GM12878 (cell line): Measurements from ENCODE around the gene PPP2R3B. TPM values are rescaled to one million over a fixed set of nuclear protein-coding genes. Genes with fewer than 3 reads are reported as not detected.

Experiments used
- ATAC-seq: fragments of 200-7000 bp; cut with Tn5 transposase; 3 replicates; pipeline ENCODE4 v1.9.1; 2020; ENCODE audit warnings: mild to moderate bottlenecking, moderate library complexity
- BruUV-seq: library from RNA; stranded (reverse); fragments of 400-500 nt; replicated peaks from 2 replicates; lab custom pipeline; 2021; lab: Mats Ljungman, UMichigan
- CTCF ChIA-PET: fragments of 300-600 bp; sonication (Branson Sonifier 250); formaldehyde crosslinking; extraction: SDS; loops from one replicate; lab custom pipeline; 2021; ENCODE audit warnings: inconsistent platforms; lab: Yijun Ruan, JAX
- POLR2A ChIA-PET: fragments of 350-600 bp; formaldehyde crosslinking; extraction: SDS; loops from one replicate; lab custom pipeline; 2021; ENCODE audit warnings: inconsistent platforms; lab: Charles Lee
- RAD21 ChIA-PET: fragments of 300-600 bp; sonication (Branson Sonifier 250); formaldehyde crosslinking; loops from one replicate; lab custom pipeline; 2023; ENCODE audit warnings: antibody characterized with exemption; ENCODE audit not compliant: unreplicated experiment; lab: Charles Lee
- SMC1A ChIA-PET: fragments of 300-600 bp; sonication (Branson Sonifier 250); formaldehyde crosslinking; loops from one replicate; lab custom pipeline; 2023; ENCODE audit not compliant: unreplicated experiment, uncharacterized antibody; lab: Charles Lee
- DNase-seq: peaks from one replicate; pipeline ENCODE4 v3.0.0-alpha.2; 2011; ENCODE audit warnings: low read depth, low spot score
- FAIRE-seq: peaks from 3 replicates; lab custom pipeline; 2011; peaks lifted over from hg19 to GRCh38; lab: Jason Lieb, UNC
- H2AFZ ChIP-seq: 2 replicates; pipeline ENCODE4 v1.6.0; 2011; ENCODE audit warnings: low read depth, low read length, control low read depth; ENCODE audit not compliant: control insufficient read depth
- H3K27ac ChIP-seq: 2 replicates; pipeline ENCODE4 v1.5.1; 2011; ENCODE audit warnings: control low read depth; ENCODE audit not compliant: control insufficient read depth, insufficient read depth
- H3K27me3 ChIP-seq, 2 experiments: replicated peaks in 1 of 2; 2 replicates each; pipeline versions ENCODE4 v1.6.0 to v1.6.1; 2011; ENCODE audit warnings: low read length in 1 of 2; ENCODE audit not compliant: control insufficient read depth in 2 of 2, insufficient read depth in 2 of 2
- H3K36me3 ChIP-seq, 2 experiments: 2 replicates each; pipeline ENCODE4 v1.5.1; 2011; ENCODE audit warnings: low read length in 1 of 2; ENCODE audit not compliant: control insufficient read depth in 2 of 2, insufficient read depth in 2 of 2
- H3K4me1 ChIP-seq: 2 replicates; pipeline ENCODE4 v1.6.1; 2011; ENCODE audit warnings: mild to moderate bottlenecking, low read length, moderate library complexity, mixed read lengths; ENCODE audit not compliant: control insufficient read depth, insufficient read depth
- H3K4me2 ChIP-seq: 2 replicates; pipeline ENCODE4 v1.6.0; 2011; ENCODE audit warnings: control low read depth; ENCODE audit not compliant: control insufficient read depth, insufficient read depth
- H3K4me3 ChIP-seq: fragments of 200-600 bp; sonication (generic); 2 replicates; pipeline ENCODE4 v1.5.1; 2016
- H3K79me2 ChIP-seq: 2 replicates; pipeline ENCODE4 v1.6.0; 2011; ENCODE audit warnings: low read length; ENCODE audit not compliant: control insufficient read depth, insufficient read depth
- H3K9ac ChIP-seq: 2 replicates; pipeline ENCODE4 v1.8.0; 2011; ENCODE audit warnings: low read length, control low read depth, mixed read lengths; ENCODE audit not compliant: control insufficient read depth, insufficient read depth
- H3K9me3 ChIP-seq: replicated peaks from 3 replicates; pipeline ENCODE4 v1.5.1; 2011; ENCODE audit warnings: mild to moderate bottlenecking, low read length; ENCODE audit not compliant: control insufficient read depth, insufficient read depth
- H4K20me1 ChIP-seq: 2 replicates; pipeline ENCODE4 v1.6.0; 2011; ENCODE audit not compliant: control insufficient read depth, insufficient read depth
- CTCF ChIP-seq, 3 experiments: IDR thresholded peaks in 2 of 3; conservative IDR thresholded peaks in 1 of 3; 2 replicates each; pipeline ENCODE4 v1.5.1; 2011; ENCODE audit warnings: low read depth in 3 of 3, low read length in 3 of 3, mild to moderate bottlenecking in 3 of 3, control low read depth in 2 of 3, moderate library complexity in 2 of 3, inconsistent platforms in 1 of 3, mixed read lengths in 1 of 3; ENCODE audit not compliant: control insufficient read depth in 2 of 3, insufficient read depth in 1 of 3; ENCODE audit errors: extremely low read depth in 1 of 3
- MEF2A ChIP-seq: IDR thresholded peaks from 2 replicates; pipeline ENCODE4 v1.6.1; 2011; ENCODE audit warnings: low read depth, mild to moderate bottlenecking, low read length, moderate library complexity; ENCODE audit not compliant: insufficient read depth
- POLR2AphosphoS5 ChIP-seq: IDR thresholded peaks from 2 replicates; pipeline ENCODE4 v1.6.1; 2011; ENCODE audit warnings: mild to moderate bottlenecking, low read length, inconsistent platforms
- TCF7 ChIP-seq: IDR thresholded peaks from 2 replicates; pipeline ENCODE4 v1.6.1; 2014; ENCODE audit warnings: antibody characterized with exemption, borderline replicate concordance
- ZSCAN29 ChIP-seq: fragments of 450-650 bp; IDR thresholded peaks from 2 replicates; pipeline ENCODE4 v1.6.1; 2017; ENCODE audit warnings: mild to moderate bottlenecking, moderate library complexity
- WGBS: methylation state at CpG from one replicate; pipeline ENCODE4 v1.1.6; 2016; ENCODE audit warnings: low lambda C conversion rate; ENCODE audit not compliant: insufficient replicate concordance, insufficient coverage; ENCODE audit errors: missing lambda C conversion rate; 5-methylcytosine and 5-hydroxymethylcytosine counted together
- in situ Hi-C: fragments of 300-500 bp; cut with MboI; formaldehyde crosslinking; loops from 9 replicates; pipeline ENCODE4 v1.14.3; 2018; ENCODE audit warnings: mixed read lengths
- intact Hi-C: fragments of 100-400 bp; cut with micrococcal nuclease; formaldehyde crosslinking; loops from one replicate; pipeline ENCODE4 v1.14.2; 2022; ENCODE audit not compliant: unreplicated experiment
- polyA plus RNA-seq, 11 experiments: library from polyadenylated mRNA; depleted of rRNA in 4 of 11; unstranded in 6 of 11; stranded (reverse) in 5 of 11; fragments of >200 nt; fragmentation: Nextera tagmentation in 4 of 11; fragmentation: Illumina TruSeq in 1 of 11; extraction: Ambion mirVana in 4 of 11; extraction: Trizol in 1 of 11; gene quantifications; 1 replicate in 1 of 11; 2 replicates in 10 of 11; pipeline versions ENCODE4 v1.2.1 to v1.2.3, GENCODE V29; 2011 to 2016; ENCODE audit warnings: inconsistent platforms in 2 of 11, missing spikeins in 2 of 11, low read depth in 1 of 11
- total RNA-seq, 4 experiments: library from RNA; depleted of rRNA in 3 of 4; stranded (reverse); fragments of >200 nt in 3 of 4; fragmentation: Illumina TruSeq in 1 of 4; extraction: Trizol in 1 of 4; gene quantifications; 2 replicates each; pipeline versions ENCODE4 v1.2.1 to v1.2.3, GENCODE V29; 2013 to 2021
- TF ChIP-seq, protein P1 (sequence below): IDR thresholded peaks from 2 replicates; pipeline ENCODE4 v1.6.1; 2012; ENCODE audit warnings: low read length, inconsistent platforms

Gene PPP2R3B
- total and polyA plus RNA-seq, 10 of the 15 experiments (the other 5 are each of a cell fraction or from before 2014, with no cell fraction given): 0.11 to 34.3 (median 9.7) TPM; not detected in 1

DNA sequence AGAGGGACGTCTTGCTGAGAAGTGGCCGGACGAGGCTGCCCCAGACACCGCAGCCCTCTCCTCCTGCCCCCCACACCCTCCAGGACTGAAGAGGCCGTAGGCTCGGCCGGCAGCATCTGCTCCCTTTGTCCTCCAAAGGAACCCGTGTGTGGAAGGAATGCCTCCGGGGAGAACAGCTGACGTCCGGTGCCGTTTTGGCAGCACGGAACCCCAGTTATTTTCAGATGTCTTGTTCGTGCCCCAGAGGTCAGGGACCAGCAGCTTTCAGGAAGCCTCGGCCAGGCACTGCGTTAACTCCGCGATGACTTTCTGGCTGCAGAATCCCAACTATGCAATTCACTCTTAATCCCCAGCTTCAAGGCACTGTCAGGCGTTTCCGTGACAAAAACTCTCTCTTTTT, 10.9 kb upstream of the PPP2R3B start:
- ChIA-PET CTCF (no interaction called here), POLR2A (no interaction called here), SMC1A (no interaction called here), RAD21 (no interaction called here)
- Histone ChIP-seq H3K27ac (no peak overlapping the region), H4K20me1 (no peaks in the 10 kb centered on the region), H3K4me3 (no peak overlapping the region), H2AFZ (no peak overlapping the region), H3K4me1 (no peaks in the 10 kb centered on the region), H3K27me3 (no peaks in the 10 kb centered on the region), H3K79me2 (no peaks in the 10 kb centered on the region), H3K4me2 (no peak overlapping the region), H3K9me3 (no peaks in the 10 kb centered on the region; the same call in 2 of the 3 replicates), H3K9ac (no peak overlapping the region), H3K36me3 (no peaks in the 10 kb centered on the region)
- intact Hi-C loops (no loop called here), in situ Hi-C loops (no loop called here)
- DNase-seq (no peak), FAIRE-seq (no peak), ATAC-seq (no peak)
- no TSS peak for BruUV-seq
- TF ChIP-seq ZSCAN29 (no peak), MEF2A (no peak), CTCF (IDR thresholded peaks at IDR 0.05 in 2 of 3, conservative IDR thresholded peaks at IDR 0.05 in 1 of 3; ENCODE audit: control insufficient read depth in 2 of 3, extremely low read depth in 1 of 3, insufficient read depth in 1 of 3, low read depth in 3 of 3, low read length in 3 of 3) (no peak), POLR2AphosphoS5 (no peak), TCF7 (no peak)
- TF ChIP-seq, protein P1, sequence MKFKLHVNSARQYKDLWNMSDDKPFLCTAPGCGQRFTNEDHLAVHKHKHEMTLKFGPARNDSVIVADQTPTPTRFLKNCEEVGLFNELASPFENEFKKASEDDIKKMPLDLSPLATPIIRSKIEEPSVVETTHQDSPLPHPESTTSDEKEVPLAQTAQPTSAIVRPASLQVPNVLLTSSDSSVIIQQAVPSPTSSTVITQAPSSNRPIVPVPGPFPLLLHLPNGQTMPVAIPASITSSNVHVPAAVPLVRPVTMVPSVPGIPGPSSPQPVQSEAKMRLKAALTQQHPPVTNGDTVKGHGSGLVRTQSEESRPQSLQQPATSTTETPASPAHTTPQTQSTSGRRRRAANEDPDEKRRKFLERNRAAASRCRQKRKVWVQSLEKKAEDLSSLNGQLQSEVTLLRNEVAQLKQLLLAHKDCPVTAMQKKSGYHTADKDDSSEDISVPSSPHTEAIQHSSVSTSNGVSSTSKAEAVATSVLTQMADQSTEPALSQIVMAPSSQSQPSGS: no peak
- WGBS: 44% methylated on average over 20 of the region's 20 CpGs
